Endometrium (tissue), 2 donors: Measurements from ENCODE around the gene MEGF11.

Experiments
- FAIRE-seq: peaks from 2 replicates; lab custom pipeline; 2012; peaks lifted over from hg19 to GRCh38; lab: Jason Lieb, UNC
- donor health status: control.
- donor health status: control.

MEGF11 gene

GRCh38 chr15:66142285-66142684 lies 111.3 kb downstream of the MEGF11 start:
- no peak for FAIRE-seq

GRCh38 chr15:66139591-66140207 lies 113.9 kb downstream of the MEGF11 start:
- no peak for FAIRE-seq

- no peak for FAIRE-seq
These were observed 114.5 kb downstream of the MEGF11 start for GRCh38 chr15:66138892-66139590.

GRCh38 chr15:66138096-66138783 lies 115.3 kb downstream of the MEGF11 start:
- no peak for FAIRE-seq

- FAIRE-seq, result no peak
These were observed 116.6 kb downstream of the MEGF11 start for GRCh38 chr15:66136948-66137347.

- FAIRE-seq, result no peak
These were observed 117.9 kb downstream of the MEGF11 start for GRCh38 chr15:66135664-66136063.

- no peak for FAIRE-seq
These were observed 119.3 kb downstream of the MEGF11 start for GRCh38 chr15:66134284-66134683.

- FAIRE-seq, result no peak
These were observed 120.2 kb downstream of the MEGF11 start for GRCh38 chr15:66133247-66133885.

- no peak for FAIRE-seq
These were observed 121.2 kb downstream of the MEGF11 start for GRCh38 chr15:66132251-66132816.

GRCh38 chr15:66131831-66132230 lies 121.7 kb downstream of the MEGF11 start:
- no peak for FAIRE-seq

- no peak for FAIRE-seq
These were observed 122.3 kb downstream of the MEGF11 start for GRCh38 chr15:66131200-66131599.

GRCh38 chr15:66130496-66131034 lies 123.0 kb downstream of the MEGF11 start:
- no peak for FAIRE-seq

GRCh38 chr15:66129586-66129985 lies 124.0 kb downstream of the MEGF11 start:
- FAIRE-seq, result no peak

- no peak for FAIRE-seq
These were observed 125.4 kb downstream of the MEGF11 start for GRCh38 chr15:66128116-66128680.

- no peak for FAIRE-seq
These were observed 127.1 kb downstream of the MEGF11 start for GRCh38 chr15:66126456-66126855.

- FAIRE-seq, result no peak
These were observed 127.5 kb downstream of the MEGF11 start for GRCh38 chr15:66126031-66126441.

- FAIRE-seq, result no peak
These were observed 128.9 kb downstream of the MEGF11 start for GRCh38 chr15:66124651-66125050.

- no peak for FAIRE-seq
These were observed 129.8 kb downstream of the MEGF11 start for GRCh38 chr15:66123799-66124198.

- no peak for FAIRE-seq
These were observed 133.1 kb downstream of the MEGF11 start for GRCh38 chr15:66120422-66120821.

GRCh38 chr15:66117841-66118240 lies 135.7 kb downstream of the MEGF11 start:
- no peak for FAIRE-seq

GRCh38 chr15:66115568-66116206 lies 137.9 kb downstream of the MEGF11 start:
- FAIRE-seq, result no peak
